C4-2B (cell line): ENCODE data around the gene PRR13.

Source experiments
- H3K27ac ChIP-seq: fragments of 450-650 bp; 2 replicates; pipeline ENCODE4 v1.5.1; 2017
- ZFX ChIP-seq: fragments of 450-650 bp; IDR thresholded peaks from 2 replicates; pipeline ENCODE4 v1.6.1; 2017
- TF ChIP-seq, protein P1 (sequence below): fragments of 450-650 bp; conservative IDR thresholded peaks from 2 replicates; pipeline ENCODE4 v1.5.1; 2017; ENCODE audit warnings: mild to moderate bottlenecking

Gene PRR13

GRCh38 chr12:53467880-53468279 is 26.3 kb downstream of the PRR13 start:
- TF ChIP-seq ZFX: no peak
- TF ChIP-seq, protein P1, sequence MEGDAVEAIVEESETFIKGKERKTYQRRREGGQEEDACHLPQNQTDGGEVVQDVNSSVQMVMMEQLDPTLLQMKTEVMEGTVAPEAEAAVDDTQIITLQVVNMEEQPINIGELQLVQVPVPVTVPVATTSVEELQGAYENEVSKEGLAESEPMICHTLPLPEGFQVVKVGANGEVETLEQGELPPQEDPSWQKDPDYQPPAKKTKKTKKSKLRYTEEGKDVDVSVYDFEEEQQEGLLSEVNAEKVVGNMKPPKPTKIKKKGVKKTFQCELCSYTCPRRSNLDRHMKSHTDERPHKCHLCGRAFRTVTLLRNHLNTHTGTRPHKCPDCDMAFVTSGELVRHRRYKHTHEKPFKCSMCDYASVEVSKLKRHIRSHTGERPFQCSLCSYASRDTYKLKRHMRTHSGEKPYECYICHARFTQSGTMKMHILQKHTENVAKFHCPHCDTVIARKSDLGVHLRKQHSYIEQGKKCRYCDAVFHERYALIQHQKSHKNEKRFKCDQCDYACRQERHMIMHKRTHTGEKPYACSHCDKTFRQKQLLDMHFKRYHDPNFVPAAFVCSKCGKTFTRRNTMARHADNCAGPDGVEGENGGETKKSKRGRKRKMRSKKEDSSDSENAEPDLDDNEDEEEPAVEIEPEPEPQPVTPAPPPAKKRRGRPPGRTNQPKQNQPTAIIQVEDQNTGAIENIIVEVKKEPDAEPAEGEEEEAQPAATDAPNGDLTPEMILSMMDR: no peak
- H3K27ac ChIP-seq: no peak overlapping the region

DNA sequence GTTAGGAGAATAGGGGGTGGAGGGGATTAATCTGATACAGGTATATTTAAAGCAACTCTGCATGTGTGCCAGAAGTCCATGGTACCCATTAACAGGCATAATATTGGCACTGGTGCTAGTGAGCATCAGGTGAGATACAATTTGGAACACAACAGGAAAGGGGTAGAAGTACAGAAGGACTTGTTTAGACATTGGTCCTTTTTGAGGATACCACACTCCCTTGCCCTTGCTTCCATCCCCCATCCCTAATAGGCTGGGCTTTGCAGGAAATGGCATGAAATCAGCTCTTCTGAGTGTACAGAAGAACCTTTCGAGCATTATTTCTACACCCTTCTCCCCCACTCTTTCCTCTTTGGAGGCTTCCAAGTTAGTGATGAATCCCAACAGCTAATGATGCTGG is 26.7 kb downstream of the PRR13 start:
- H3K27ac ChIP-seq: no peak overlapping the region
- TF ChIP-seq, protein P1: no peak
- TF ChIP-seq ZFX: no peak

- H3K27ac ChIP-seq: no peak overlapping the region
- no peak for TF ChIP-seq ZFX
- TF ChIP-seq, protein P1: no peak
These were observed 30.6 kb downstream of the PRR13 start for GRCh38 chr12:53472056-53472582.

DNA sequence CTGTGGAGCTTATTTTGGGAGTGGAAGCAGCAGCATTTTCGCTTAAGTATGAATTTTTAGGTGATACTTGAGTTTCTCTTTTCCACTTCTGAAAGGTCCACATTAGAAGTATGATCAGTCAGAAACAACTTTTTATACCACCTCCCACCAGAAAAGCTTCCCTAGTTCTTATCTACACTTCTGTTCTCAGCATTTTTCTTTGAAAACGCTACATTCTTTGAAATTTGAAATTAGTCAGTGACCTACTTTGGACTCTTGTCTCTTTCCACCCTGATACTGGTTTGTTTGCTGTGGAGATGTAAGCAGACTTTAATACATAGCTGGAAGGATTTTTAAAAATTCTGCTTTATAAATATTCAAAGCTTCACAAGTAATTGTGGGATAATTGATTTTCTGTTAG is 32.5 kb downstream of the PRR13 start:
- TF ChIP-seq, protein P1: no peak
- TF ChIP-seq ZFX: no peak
- H3K27ac ChIP-seq: no peak overlapping the region

- no peak overlapping the region for H3K27ac ChIP-seq
- no peak for TF ChIP-seq ZFX
- TF ChIP-seq, protein P1: no peak
These were observed 33.3 kb downstream of the PRR13 start for GRCh38 chr12:53474819-53475218.

DNA sequence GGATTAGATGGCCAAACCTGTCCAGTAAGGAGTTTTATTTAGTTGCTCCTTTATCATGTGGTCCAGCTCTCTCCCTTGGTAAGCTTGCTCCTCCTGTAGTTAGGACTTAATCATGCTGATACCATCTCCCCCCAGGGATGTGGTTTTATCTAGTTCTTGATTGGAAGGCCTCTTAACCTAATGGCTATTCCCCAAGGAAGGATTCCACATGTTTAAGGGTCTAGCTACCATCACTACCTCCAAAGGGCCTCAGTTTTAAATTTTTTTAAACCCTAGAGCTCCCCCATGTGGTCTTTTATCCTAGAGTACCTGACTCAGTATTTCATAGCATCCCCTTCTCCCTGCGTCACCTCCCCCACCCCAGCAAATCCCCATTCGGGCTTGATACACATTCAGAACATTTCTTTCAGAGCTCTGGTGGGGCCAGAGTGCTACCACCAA is 35.3 kb downstream of the PRR13 start:
- TF ChIP-seq, protein P1: no peak; the same call in 1 of the 2 replicates
- no peak for TF ChIP-seq ZFX
- H3K27ac ChIP-seq: no peak overlapping the region

GRCh38 chr12:53478865-53479264 is 37.3 kb downstream of the PRR13 start:
- TF ChIP-seq, protein P1: no peak
- TF ChIP-seq ZFX: no peak
- no peak overlapping the region for H3K27ac ChIP-seq
